Activated naive CD8-positive, alpha-beta T cell treated with anti-CD3 and anti-CD28 coated beads, Interleukin-2, amount 50 U/mL, for 16 hours (primary cell): ENCODE measurements around the gene TCEA2.
A peak's percentile ranks its signal among the peaks of the same experiment; 100 is the strongest.

ENCODE experiments used
- DNase-seq: peaks from one replicate; pipeline ENCODE4 v3.0.0-alpha.2; 2020; ENCODE audit warnings: low read depth, low spot score

Gene TCEA2

DNA sequence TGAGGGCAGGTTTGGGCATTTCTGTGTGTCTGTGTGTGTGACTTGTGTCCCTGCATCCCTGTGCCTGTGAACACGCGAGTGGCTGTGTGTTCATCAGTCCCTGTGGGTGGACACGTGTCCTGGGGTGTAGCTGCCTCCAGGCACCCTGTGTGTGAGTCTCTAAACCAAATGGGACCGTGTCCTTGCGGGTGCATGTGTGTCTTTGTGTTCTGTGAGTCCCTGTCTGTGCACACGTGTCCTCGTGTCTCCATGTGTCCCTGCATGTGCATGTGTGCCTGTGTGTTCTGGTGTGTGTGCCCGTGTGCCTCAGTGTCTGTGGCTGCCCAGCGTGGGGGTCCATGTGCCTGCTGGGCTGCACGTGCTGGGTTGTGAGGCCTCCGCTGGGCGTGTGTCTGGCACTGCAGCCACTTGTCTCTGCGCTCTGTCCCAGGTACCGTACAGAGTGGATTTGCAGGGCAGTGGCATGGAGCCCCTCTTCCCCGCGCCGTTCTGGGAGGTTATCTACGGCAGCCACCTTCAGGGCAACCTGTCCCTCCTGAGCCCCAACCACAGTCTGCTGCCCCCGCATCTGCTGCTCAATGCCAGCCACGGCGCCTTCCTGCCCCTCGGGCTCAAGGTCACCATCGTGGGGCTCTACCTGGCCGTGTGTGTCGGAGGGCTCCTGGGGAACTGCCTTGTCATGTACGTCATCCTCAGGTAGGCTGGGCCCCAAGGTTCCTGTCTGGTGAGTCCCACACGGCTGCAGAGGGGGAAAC, 29.4 kb downstream of the TCEA2 start:
- DNase-seq, result no peak

DNA sequence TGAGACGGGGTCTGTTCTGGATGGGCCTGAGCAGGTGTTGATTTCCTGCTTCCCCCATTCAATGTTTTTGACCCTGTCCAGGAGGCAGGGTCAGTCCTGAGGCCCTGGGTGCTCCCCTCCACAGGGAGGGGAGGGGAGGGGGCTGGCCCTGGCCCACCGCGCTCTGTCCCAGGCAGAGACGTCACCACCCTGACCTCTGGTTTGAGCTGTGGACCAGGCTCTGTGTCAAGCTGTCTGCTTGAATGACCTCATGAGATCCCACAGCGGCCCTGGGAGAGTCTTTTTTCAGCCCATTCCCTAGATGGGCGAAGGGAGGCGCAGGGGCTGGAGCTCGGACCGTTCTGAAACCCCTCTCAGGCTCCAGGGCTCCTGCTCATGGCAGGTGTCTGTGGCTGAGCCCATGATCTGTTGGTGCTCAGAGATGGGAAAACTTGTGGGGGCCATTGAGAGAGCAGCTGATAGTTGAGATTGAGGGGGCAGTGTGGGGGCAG, 30.1 kb downstream of the TCEA2 start:
- DNase-seq, result no peak

GRCh38 chr20:64095455-64095854, 32.5 kb downstream of the TCEA2 start:
- DNase-seq, result no peak

GRCh38 chr20:64095927-64096326, 32.9 kb downstream of the TCEA2 start:
- DNase-seq, result no peak

- DNase-seq, result no peak
Measured at GRCh38 chr20:64096535-64096934, 33.5 kb downstream of the TCEA2 start.

GRCh38 chr20:64098471-64099013, 35.5 kb downstream of the TCEA2 start:
- no peak for DNase-seq

DNA sequence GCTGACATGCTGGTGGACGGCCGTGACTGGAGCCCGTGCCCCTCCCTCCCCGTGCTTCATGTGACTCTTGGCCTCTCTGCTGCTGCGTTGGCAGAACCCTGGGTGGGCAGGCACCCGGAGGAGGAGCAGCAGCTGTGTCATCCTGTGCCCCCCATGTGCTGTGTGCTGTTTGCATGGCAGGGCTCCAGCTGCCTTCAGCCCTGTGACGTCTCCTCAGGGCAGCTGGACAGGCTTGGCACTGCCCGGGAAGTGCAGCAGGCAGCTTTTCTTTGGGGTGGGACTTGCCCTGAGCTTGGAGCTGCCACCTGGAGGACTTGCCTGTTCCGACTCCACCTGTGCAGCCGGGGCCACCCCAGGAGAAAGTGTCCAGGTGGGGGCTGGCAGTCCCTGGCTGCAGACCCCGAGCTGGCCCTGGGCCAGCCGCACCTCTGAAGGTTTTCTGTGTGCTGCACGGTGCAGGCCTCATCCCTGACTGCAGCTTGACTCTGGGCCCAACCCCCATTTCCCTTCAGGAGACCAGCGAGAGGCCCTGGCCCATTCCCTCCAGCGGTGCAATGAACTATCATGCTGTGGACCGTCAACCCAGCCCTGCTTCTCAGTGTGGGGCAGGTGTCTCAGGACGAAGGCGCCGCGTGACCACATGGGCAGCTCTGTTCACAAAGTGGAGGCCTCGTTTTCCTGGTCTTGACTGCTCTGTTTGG, 36.2 kb downstream of the TCEA2 start:
- no peak for DNase-seq

- no peak for DNase-seq
Measured at GRCh38 chr20:64099880-64100565, 37.0 kb downstream of the TCEA2 start.

DNA sequence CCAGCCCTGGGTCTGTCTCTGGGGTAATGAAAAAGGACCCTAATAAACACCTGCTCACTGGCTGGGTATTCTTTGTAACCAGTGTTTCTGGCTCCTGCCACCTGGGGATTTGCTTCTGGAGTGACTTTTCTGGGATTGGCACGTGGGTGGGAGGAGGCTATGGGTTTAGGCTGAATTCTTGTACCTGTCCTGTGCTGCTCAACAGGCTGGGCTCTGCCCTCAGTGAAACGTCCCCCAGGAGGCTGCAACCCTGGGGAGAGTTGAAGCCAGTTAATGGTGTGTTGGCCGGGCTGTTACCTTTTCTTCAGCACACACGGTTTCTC, 37.5 kb downstream of the TCEA2 start:
- no peak for DNase-seq

GRCh38 chr20:64100946-64101688, 38.1 kb downstream of the TCEA2 start:
- DNase-seq, result no peak

DNA sequence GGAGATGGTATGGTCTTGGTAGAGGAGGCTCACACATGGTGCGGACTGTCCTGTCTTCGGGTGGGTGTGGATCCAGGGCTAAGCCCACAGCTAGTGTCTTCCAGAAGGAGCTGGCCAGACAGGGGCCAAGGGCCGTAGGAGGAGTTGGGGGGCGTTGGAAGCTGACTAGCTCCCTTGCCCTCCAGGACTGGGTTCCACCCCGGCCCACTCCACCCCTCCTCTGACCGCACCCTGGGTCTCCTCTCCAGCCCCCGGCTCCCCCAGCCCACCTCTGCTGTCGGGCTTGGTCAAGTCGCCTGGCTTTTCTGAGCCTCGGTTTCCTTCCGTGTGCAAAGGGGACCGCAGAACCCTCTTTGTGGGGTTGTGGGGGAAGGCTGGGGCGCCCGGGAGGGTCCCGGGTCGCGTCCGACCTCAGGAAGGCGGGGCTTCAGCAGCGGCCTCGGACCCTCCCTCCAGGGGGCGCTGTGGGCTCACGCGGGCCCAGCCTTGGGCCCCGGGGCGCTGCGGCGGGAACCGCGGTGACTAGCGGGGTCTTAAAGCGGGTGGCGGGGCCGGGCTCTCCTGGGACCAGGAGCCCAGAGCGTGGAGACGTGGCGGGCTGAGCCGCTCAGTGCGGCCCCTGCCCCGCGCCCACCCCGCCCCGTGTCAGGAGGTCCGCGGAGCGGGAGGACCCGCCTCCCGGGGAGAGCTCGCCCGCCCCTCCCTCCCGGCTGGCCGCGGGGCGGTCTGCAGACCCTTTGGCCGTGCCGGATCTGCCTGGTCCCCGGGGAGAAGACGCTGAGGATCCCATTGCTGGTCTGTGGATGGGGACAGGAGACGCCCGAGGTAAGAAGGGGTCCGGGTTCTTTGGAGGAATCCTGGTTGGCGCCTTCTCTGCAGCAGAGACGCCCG, 39.0 kb downstream of the TCEA2 start:
- DNase-seq, result peak; percentile 47

- DNase-seq, result no peak
Measured at GRCh38 chr20:64102647-64103354, 39.8 kb downstream of the TCEA2 start.

GRCh38 chr20:64103871-64104666, 41.1 kb downstream of the TCEA2 start:
- no peak for DNase-seq

DNA sequence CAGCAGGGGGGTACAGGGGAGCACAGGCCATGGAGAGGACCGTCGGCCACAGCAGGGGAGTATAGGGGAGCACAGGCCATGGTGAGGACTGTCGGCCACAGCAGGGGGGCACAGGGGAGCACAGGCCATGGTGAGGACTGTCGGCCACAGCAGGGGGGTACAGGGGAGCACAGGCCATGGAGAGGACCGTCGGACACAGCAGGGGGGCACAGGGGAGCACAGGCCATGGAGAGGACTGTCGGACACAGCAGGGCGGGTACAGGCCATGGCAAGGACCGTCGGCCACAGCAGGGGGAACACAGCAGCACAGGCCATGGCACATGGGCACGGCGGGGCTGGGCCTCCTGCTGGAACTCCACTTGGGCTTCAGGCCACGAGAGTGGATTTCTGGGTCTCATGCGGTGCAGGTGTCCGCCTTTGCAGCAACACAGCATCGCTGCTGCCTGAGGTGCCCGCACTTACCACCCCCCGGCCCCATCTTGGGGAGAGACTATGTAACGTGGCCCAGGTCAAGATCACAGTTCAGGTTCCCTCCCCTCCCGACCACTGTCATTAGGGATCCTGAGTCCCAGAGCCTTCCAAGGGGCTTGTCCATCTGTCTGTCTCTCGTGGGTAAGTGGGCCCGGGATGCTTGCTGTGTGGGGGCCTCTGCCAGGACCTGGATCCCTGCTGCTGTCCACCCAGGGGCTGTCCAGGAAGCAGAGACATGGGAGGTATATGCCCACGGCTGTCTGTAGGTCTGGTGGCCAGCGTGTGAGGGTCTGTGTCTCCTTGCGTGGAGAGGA, 41.9 kb downstream of the TCEA2 start:
- DNase-seq, result no peak

DNA sequence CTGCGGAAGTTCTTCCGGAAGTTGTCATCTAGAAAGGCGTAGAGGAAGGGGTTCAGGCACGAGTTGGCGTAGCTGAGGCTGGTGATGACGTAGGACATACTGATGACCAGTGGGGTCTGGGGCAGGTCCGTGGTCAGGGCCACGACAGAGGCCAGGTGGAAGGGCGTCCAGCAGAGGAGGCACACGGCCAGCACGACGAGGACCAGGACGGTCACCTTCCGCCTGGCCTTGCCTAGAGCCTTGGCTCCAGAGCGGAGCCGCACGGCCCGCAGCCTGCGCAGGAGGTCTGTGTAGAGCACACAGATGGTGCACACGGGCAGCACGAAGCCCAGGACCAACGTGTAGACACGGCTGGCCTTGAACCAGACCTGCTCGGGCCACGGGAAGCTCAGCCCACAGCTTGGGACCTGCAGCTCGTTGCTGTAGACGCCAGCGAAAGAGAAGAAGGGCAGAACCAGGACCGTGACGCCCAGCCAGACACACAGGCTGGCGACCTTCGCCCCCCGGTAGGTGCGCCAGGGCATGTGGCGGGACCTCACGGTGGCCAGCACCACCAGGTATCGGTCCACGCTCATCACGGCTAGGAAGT, 42.9 kb downstream of the TCEA2 start:
- DNase-seq, result no peak

DNA sequence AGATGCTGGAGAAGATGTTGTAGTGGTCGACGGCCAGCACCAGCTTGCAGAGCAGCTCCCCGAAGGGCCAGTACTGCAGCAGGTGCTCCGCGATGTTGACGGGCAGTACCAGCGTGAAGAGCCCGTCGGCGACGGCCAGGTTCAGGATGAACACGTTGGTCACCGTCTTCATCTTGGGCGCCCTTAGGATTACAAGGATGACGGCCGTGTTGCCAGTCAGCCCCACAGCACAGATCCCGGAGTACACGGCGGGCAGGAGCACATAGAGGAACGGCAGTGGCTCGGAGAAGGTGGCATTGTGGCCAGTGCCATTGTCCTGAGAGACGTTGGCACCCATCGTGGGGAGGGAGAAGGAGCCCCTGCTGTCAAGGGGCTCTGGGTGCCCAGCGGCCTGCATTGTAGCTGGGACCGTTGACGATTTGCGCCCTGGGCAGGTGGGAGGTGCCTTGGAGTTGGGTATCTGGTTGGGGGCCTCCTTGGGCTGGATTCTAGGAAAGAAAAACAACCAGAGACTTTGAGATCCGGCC, 43.5 kb downstream of the TCEA2 start:
- no peak for DNase-seq

DNA sequence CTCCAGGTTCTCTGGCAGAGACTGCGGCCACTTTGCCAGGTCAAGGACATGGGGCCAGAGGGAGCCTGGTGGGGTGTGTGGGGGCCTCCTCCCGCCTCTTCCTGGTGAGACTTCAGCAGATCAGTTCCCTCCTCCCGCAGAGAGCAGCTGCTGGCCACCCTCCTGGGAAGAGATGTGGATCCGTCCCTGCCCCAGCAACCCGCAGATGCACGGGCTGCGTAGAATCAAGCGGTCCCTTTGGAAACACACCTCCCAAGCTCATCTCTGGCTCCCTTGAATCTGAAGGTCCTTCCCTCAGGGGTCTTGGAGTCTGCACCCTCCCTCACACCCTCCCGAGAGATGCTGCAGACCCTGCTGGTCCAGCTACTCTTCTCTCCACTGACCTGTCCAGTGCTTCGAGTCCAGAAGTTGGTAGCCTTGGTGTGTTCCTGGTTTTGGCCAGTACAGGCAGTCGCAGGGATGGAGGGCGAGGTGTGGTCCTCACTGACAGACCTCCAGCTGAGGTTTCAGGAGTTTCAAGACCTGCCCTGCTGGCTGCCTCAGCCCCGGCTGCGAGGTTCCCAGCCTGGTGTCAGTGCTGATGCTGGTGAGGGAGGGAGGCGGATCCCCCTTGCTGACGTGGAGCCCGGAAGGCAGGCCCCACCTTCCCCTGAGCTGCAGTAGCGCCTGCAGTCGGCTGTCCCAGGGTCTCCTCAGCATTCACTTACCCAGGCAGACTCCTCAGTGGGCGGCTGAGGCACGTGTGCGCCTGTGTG, 44.2 kb downstream of the TCEA2 start, which contains the start of gene NPBWR2:
Gene NPBWR2, minus strand, starts transcription at position 585 of the 755 bp plus-strand sequence. CDS start 734 bp downstream, outside the sequence.
- DNase-seq, result no peak
